ENCODE measurements around the gene MTG1. TPM values are rescaled to one million over a fixed set of nuclear protein-coding genes. Genes with fewer than 3 reads are reported as not detected.
A peak's percentile ranks its signal among the peaks of the same experiment; 100 is the strongest.

Gene MTG1
- total RNA-seq, 5 donors from 2014 or later (not counting 1 experiment from before 2014, with no cell fraction given) = 46.7 to 79.3 (median 69.4) TPM

DNA sequence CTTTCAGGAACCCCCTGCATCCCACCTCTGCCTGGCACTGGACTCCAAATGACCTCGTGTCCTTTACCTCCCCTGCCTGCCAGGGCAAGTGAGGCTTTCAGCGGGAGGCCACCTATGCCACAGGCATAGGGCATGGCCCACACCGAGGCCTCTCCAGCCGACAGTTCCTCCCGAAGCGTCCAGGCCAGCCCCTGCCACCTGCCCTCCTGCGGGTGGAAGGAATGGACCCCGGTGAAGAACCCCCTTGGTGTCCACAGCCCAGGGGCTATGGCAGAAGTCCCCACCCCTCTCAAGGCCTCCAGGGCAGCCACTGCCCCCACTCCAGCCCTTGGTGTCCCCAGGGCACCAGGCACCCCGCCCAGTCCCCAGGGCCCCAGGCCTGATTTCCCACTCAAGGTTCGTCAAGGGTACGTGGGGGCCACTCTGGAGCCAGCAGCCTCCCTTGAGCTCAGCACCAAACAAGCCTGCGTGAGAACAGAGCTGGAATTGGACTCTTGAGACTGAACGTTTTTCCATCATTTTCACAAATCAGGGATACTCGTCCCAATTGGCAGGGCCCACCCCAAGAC lies 39.2 kb upstream of the MTG1 start:
- WGBS (ENCODE audit: insufficient coverage) = 91% methylated on average over 11 of the region's 14 CpGs
- H3K27me3 Mint-ChIP-seq = no peaks in the 10 kb centered on the region
- no peaks in the 10 kb centered on the region for H3K36me3 Mint-ChIP-seq
- POLR2A ChIA-PET = interaction anchor here in 1 of 2 donors (0.6 kb wide), 1 partner anchor 39 kb away, joined by 3 read pairs; no protein-coding TSS in a partner anchor
- peaks cover 0 to 8% (median 1%) of the 10 kb centered on the region in 3 donors for H3K4me1 Mint-ChIP-seq
- Histone ChIP-seq H3K27ac (ENCODE audit: low read length) (no peak overlapping the region), H3K9me3 (no peaks in the 10 kb centered on the region), H3K4me1 (ENCODE audit: control insufficient read depth in 1 of 2, extremely low read depth in 1 of 2, insufficient read depth in 2 of 2, low read length in 2 of 2) (peaks cover 0 to 16% of the 10 kb centered on the region in 2 experiments), H3K27me3 (replicated peaks in 1 of 2; ENCODE audit: control insufficient read depth in 2 of 2, extremely low read depth in 1 of 2, insufficient read depth in 2 of 2, low read length in 1 of 2) (peaks cover 0 to 15% of the 10 kb centered on the region in 2 experiments), H3K36me3 (ENCODE audit: control insufficient read depth in 2 of 2, extremely low read depth in 1 of 2, insufficient read depth in 1 of 2, low read length in 1 of 2) (no peaks in the 10 kb centered on the region), H3K4me3 (ENCODE audit: control insufficient read depth in 1 of 2, extremely low read depth in 1 of 2, low read length in 1 of 2) (no peak overlapping the region)
- H3K27ac Mint-ChIP-seq = no peak overlapping the region
- ATAC-seq (replicated peaks in 1 of 4) (no peak), DNase-seq (no peak)
- H3K4me3 Mint-ChIP-seq = no peak overlapping the region
- CTCF ChIA-PET = no interaction called here
- no peaks in the 10 kb centered on the region for H3K9me3 Mint-ChIP-seq

GRCh38 chr10:133355266-133355665 lies 38.7 kb upstream of the MTG1 start:
- Mint-ChIP-seq H3K4me1 (peaks cover 0 to 8% (median 1%) of the 10 kb centered on the region in 3 donors), H3K9me3 (no peaks in the 10 kb centered on the region), H3K36me3 (no peaks in the 10 kb centered on the region), H3K4me3 (no peak overlapping the region), H3K27ac (no peak overlapping the region), H3K27me3 (no peaks in the 10 kb centered on the region)
- Histone ChIP-seq H3K4me3 (ENCODE audit: control insufficient read depth in 1 of 2, extremely low read depth in 1 of 2, low read length in 1 of 2) (no peak overlapping the region), H3K4me1 (ENCODE audit: control insufficient read depth in 1 of 2, extremely low read depth in 1 of 2, insufficient read depth in 2 of 2, low read length in 2 of 2) (peaks cover 0 to 16% of the 10 kb centered on the region in 2 experiments), H3K36me3 (ENCODE audit: control insufficient read depth in 2 of 2, extremely low read depth in 1 of 2, insufficient read depth in 1 of 2, low read length in 1 of 2) (no peaks in the 10 kb centered on the region), H3K27ac (ENCODE audit: low read length) (no peak overlapping the region), H3K27me3 (replicated peaks in 1 of 2; ENCODE audit: control insufficient read depth in 2 of 2, extremely low read depth in 1 of 2, insufficient read depth in 2 of 2, low read length in 1 of 2) (peaks cover 0 to 11% of the 10 kb centered on the region in 2 experiments), H3K9me3 (no peaks in the 10 kb centered on the region)
- WGBS (ENCODE audit: insufficient coverage) = 98% methylated on average over 5 of the region's 6 CpGs
- DNase-seq (no peak), ATAC-seq (replicated peaks in 1 of 4) (no peak)
- ChIA-PET CTCF (no interaction called here), POLR2A (no interaction called here)

GRCh38 chr10:133355991-133356390 lies 38.0 kb upstream of the MTG1 start:
- no peaks in the 10 kb centered on the region for H3K27me3 Mint-ChIP-seq
- no peaks in the 10 kb centered on the region for H3K9me3 ChIP-seq

GRCh38 chr10:133356549-133357284 lies 37.2 kb upstream of the MTG1 start:
- H3K27me3 ChIP-seq (replicated peaks in 1 of 2; ENCODE audit: control insufficient read depth in 2 of 2, extremely low read depth in 1 of 2, insufficient read depth in 2 of 2, low read length in 1 of 2) = peaks cover 0 to 5% of the 10 kb centered on the region in 2 experiments
- WGBS (ENCODE audit: insufficient coverage) = 54% methylated on average over 27 of the region's 27 CpGs
- CTCF ChIA-PET = interaction anchor here in 1 of 2 donors (1.8 kb wide), 1 partner anchor 27 kb away, joined by 3 read pairs; no protein-coding TSS in a partner anchor
- peaks cover 0 to 8% (median 1%) of the 10 kb centered on the region in 3 donors for H3K4me1 Mint-ChIP-seq
- DNase-seq (no peak), ATAC-seq (replicated peaks in 1 of 4) (peak in 1 of 4 experiments; percentile 1)
- H3K36me3 ChIP-seq (ENCODE audit: control insufficient read depth in 2 of 2, extremely low read depth in 1 of 2, insufficient read depth in 1 of 2, low read length in 1 of 2) = no peaks in the 10 kb centered on the region
- peak overlapping the region; percentile 68 to 75 (median 74) for H3K4me3 Mint-ChIP-seq
- no peaks in the 10 kb centered on the region for H3K9me3 ChIP-seq
- no peak overlapping the region for H3K27ac ChIP-seq (ENCODE audit: low read length)
- peaks cover 0 to 19% of the 10 kb centered on the region in 2 experiments for H3K4me1 ChIP-seq (ENCODE audit: control insufficient read depth in 1 of 2, extremely low read depth in 1 of 2, insufficient read depth in 2 of 2, low read length in 2 of 2)
- peaks cover 3% of the 10 kb centered on the region for H3K36me3 Mint-ChIP-seq
- H3K27me3 Mint-ChIP-seq = no peaks in the 10 kb centered on the region
- H3K4me3 ChIP-seq (ENCODE audit: control insufficient read depth in 1 of 2, extremely low read depth in 1 of 2, low read length in 1 of 2) = peak overlapping the region; percentile 63 to 77
- H3K27ac Mint-ChIP-seq = peak overlapping the region in 1 of 2 donors; percentile 72
- POLR2A ChIA-PET = no interaction called here
- no peaks in the 10 kb centered on the region for H3K9me3 Mint-ChIP-seq

More at GRCh38 chr10:133355991-133356390, 38.0 kb upstream of the MTG1 start:
- Histone ChIP-seq H3K4me1 (ENCODE audit: control insufficient read depth in 1 of 2, extremely low read depth in 1 of 2, insufficient read depth in 2 of 2, low read length in 2 of 2) (peaks cover 0 to 16% of the 10 kb centered on the region in 2 experiments), H3K27ac (ENCODE audit: low read length) (no peak overlapping the region), H3K4me3 (ENCODE audit: control insufficient read depth in 1 of 2, extremely low read depth in 1 of 2, low read length in 1 of 2) (no peak overlapping the region), H3K27me3 (replicated peaks in 1 of 2; ENCODE audit: control insufficient read depth in 2 of 2, extremely low read depth in 1 of 2, insufficient read depth in 2 of 2, low read length in 1 of 2) (peaks cover 0 to 5% of the 10 kb centered on the region in 2 experiments), H3K36me3 (ENCODE audit: control insufficient read depth in 2 of 2, extremely low read depth in 1 of 2, insufficient read depth in 1 of 2, low read length in 1 of 2) (no peaks in the 10 kb centered on the region)
- POLR2A ChIA-PET = no interaction called here
- DNase-seq = no peak
- Mint-ChIP-seq H3K36me3 (no peaks in the 10 kb centered on the region), H3K4me3 (peak overlapping the region; percentile 50 to 69 (median 68)), H3K27ac (no peak overlapping the region), H3K9me3 (no peaks in the 10 kb centered on the region), H3K4me1 (peaks cover 0 to 8% (median 1%) of the 10 kb centered on the region in 3 donors)
- no peak for ATAC-seq (replicated peaks in 1 of 4)
- WGBS (ENCODE audit: insufficient coverage) = 82% methylated on average over 3 of the region's 3 CpGs
- CTCF ChIA-PET = no interaction called here

DNA sequence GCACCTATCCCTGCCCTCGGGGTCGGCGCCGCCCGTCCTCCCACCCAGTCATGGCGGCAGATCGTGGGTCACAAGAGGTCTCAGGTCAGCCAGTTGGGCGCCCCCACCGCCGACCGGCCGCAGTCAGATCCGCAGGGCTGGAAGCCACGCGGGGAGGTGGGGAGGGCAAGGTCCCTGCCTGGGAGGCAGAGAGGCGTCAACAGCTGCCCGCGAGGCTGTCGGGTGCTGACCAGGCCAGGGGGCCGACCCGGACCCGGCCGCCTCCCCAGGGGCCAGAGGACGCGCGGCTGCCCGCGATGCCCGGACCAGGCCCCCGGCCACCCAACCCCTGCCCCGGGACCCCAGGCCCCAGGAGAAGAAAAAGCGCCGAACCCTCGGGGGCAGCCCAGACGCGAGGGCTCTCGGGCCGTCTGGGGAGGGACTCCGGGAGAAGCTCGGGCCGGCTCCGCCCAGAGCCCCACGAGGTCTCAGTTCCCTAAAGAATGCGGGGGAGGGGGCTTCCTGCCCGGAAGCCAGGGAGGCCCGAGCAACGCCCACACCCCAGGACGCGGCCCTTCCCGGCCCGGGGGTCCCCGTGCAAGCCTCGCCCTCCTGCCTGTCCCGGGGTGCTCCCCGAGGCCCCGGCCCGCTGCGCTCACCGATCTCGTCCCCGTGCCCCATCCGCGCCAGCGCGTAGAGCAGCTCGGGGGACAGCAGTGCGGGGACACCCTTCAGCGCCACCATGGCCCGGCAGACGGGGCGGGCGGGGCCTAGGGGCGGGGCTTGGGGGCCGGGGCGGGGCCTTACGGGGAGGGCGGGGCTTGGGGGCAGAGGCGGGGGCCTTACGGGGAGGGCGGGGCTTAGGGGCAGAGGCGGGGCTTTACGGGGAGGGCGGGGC lies 36.4 kb upstream of the MTG1 start, which contains the start of gene FUOM:
Gene FUOM (minus strand): TSS at position 735 of the 877 bp plus-strand sequence. CDS start 12 bp downstream, at position 723.
- H3K4me1 ChIP-seq (ENCODE audit: control insufficient read depth in 1 of 2, extremely low read depth in 1 of 2, insufficient read depth in 2 of 2, low read length in 2 of 2) = peaks cover 0 to 19% of the 10 kb centered on the region in 2 experiments
- Mint-ChIP-seq H3K9me3 (no peaks in the 10 kb centered on the region), H3K36me3 (peaks cover 10% of the 10 kb centered on the region), H3K27me3 (no peaks in the 10 kb centered on the region), H3K4me1 (peaks cover 0 to 13% (median 1%) of the 10 kb centered on the region in 3 donors), H3K27ac (peak within 1 kb of the TSS in 1 of 2 donors; percentile 72), H3K4me3 (peak within 1 kb of the TSS; percentile 68 to 75 (median 74))
- DNase-seq = peak; percentile 39 to 79 (median 63)
- ATAC-seq (replicated peaks in 1 of 4) = peak; percentile 83 to 91 (median 90)
- ChIA-PET POLR2A (interaction anchor here (0.6 kb wide), 2 partner anchors 90 to 1059 kb away, joined by 4 to 9 read pairs; no protein-coding TSS in a partner anchor), CTCF (interaction anchor here in 1 of 2 donors (1.8 kb wide), 1 partner anchor 28 kb away, joined by 3 read pairs; no protein-coding TSS in a partner anchor)
- H3K36me3 ChIP-seq (ENCODE audit: control insufficient read depth in 2 of 2, extremely low read depth in 1 of 2, insufficient read depth in 1 of 2, low read length in 1 of 2) = peaks cover 0 to 3% of the 10 kb centered on the region in 2 donors
- H3K27me3 ChIP-seq (replicated peaks in 1 of 2; ENCODE audit: control insufficient read depth in 2 of 2, extremely low read depth in 1 of 2, insufficient read depth in 2 of 2, low read length in 1 of 2) = peaks cover 0 to 5% of the 10 kb centered on the region in 2 experiments
- H3K4me3 ChIP-seq (ENCODE audit: control insufficient read depth in 1 of 2, extremely low read depth in 1 of 2, low read length in 1 of 2) = peak within 1 kb of the TSS; percentile 63 to 77
- WGBS (ENCODE audit: insufficient coverage) = 1% methylated on average over 47 of the region's 83 CpGs
- no peak within 1 kb of the TSS for H3K27ac ChIP-seq (ENCODE audit: low read length)
- no peaks in the 10 kb centered on the region for H3K9me3 ChIP-seq

Data from T-cell (primary cell).